HEK293T (cell line): ENCODE measurements around the gene CDX2.

Experiments used
- CTCF ChIA-PET: fragments of 350-600 bp; formaldehyde crosslinking; extraction: SDS; loops from one replicate; lab custom pipeline; 2021; ENCODE audit warnings: antibody characterized with exemption, inconsistent platforms; lab: Yijun Ruan, JAX
- POLR2A ChIA-PET: fragments of 350-600 bp; formaldehyde crosslinking; extraction: SDS; loops from one replicate; lab custom pipeline; 2020; ENCODE audit warnings: antibody characterized with exemption, inconsistent platforms; lab: Yijun Ruan, JAX
- DNase-seq: peaks from one replicate; pipeline ENCODE4 v3.0.0; 2012; ENCODE audit warnings: mixed read lengths; ENCODE audit errors: extremely low spot score
- ARNT ChIP-seq: fragments of 450-650 bp; IDR thresholded peaks from 2 replicates; pipeline ENCODE4 v1.6.1; 2017; ENCODE audit warnings: mild to moderate bottlenecking
- BHLHE40 ChIP-seq: fragments of 450-650 bp; IDR thresholded peaks from 2 replicates; pipeline ENCODE4 v1.6.1; 2016; ENCODE audit warnings: mild to moderate bottlenecking, moderate library complexity, borderline replicate concordance
- CTBP1 ChIP-seq: fragments of 450-650 bp; IDR thresholded peaks from 2 replicates; pipeline ENCODE4 v1.6.1; 2016; ENCODE audit warnings: borderline replicate concordance
- ELF4 ChIP-seq: fragments of 450-650 bp; IDR thresholded peaks from 2 replicates; pipeline ENCODE4 v1.6.1; 2017; ENCODE audit warnings: antibody characterized with exemption
- FOXA1 ChIP-seq: fragments of 450-650 bp; IDR thresholded peaks from 2 replicates; pipeline ENCODE4 v1.6.1; 2016; ENCODE audit warnings: mild to moderate bottlenecking
- FOXK2 ChIP-seq: fragments of 450-650 bp; IDR thresholded peaks from 2 replicates; pipeline ENCODE4 v1.6.1; 2016; ENCODE audit warnings: mild to moderate bottlenecking
- FOXM1 ChIP-seq: fragments of 450-650 bp; IDR thresholded peaks from 2 replicates; pipeline ENCODE4 v1.6.1; 2017; ENCODE audit warnings: mild to moderate bottlenecking, borderline replicate concordance
- HDGF ChIP-seq: fragments of 450-650 bp; IDR thresholded peaks from 2 replicates; pipeline ENCODE4 v1.6.1; 2017; ENCODE audit warnings: antibody characterized with exemption, borderline replicate concordance
- L3MBTL2 ChIP-seq: fragments of 450-650 bp; conservative IDR thresholded peaks from 2 replicates; pipeline ENCODE4 v1.6.1; 2016; ENCODE audit warnings: mild to moderate bottlenecking
- LEF1 ChIP-seq: fragments of 450-650 bp; IDR thresholded peaks from 2 replicates; pipeline ENCODE4 v1.6.1; 2017; ENCODE audit warnings: mild to moderate bottlenecking, borderline replicate concordance
- NFRKB ChIP-seq: fragments of 450-650 bp; IDR thresholded peaks from 2 replicates; pipeline ENCODE4 v1.6.1; 2016; ENCODE audit warnings: mild to moderate bottlenecking, moderate library complexity
- PKNOX1 ChIP-seq: fragments of 450-650 bp; IDR thresholded peaks from 2 replicates; pipeline ENCODE4 v1.6.1; 2016
- SP1 ChIP-seq: fragments of 450-650 bp; IDR thresholded peaks from 2 replicates; pipeline ENCODE4 v1.6.1; 2017
- SUZ12 ChIP-seq: fragments of 450-650 bp; IDR thresholded peaks from 2 replicates; pipeline ENCODE4 v1.6.1; 2016; ENCODE audit warnings: mild to moderate bottlenecking
- TARDBP ChIP-seq: fragments of 450-650 bp; IDR thresholded peaks from 2 replicates; pipeline ENCODE4 v1.6.1; 2016
- ZNF384 ChIP-seq: fragments of 450-650 bp; IDR thresholded peaks from 2 replicates; pipeline ENCODE4 v1.6.1; 2016

CDX2 gene

GRCh38 chr13:27982361-27982760, 13.2 kb upstream of the CDX2 start:
- DNase-seq, result no peak
- ChIA-PET CTCF (interaction anchor here (0.7 to 1.1 kb wide), 3 partner anchors 15 to 356 kb away, joined by 3 to 6 read pairs (median 3); no protein-coding TSS in a partner anchor), POLR2A (interaction anchor here (1.3 kb wide), 1 partner anchor 11 kb away, joined by 3 read pairs; no protein-coding TSS in a partner anchor)
- no peak for TF ChIP-seq LEF1
- TF ChIP-seq ARNT, result no peak
- no peak for TF ChIP-seq FOXA1
- no peak for TF ChIP-seq ZNF384
- no peak for TF ChIP-seq FOXM1

- POLR2A ChIA-PET, result interaction anchor here (1.3 kb wide), 1 partner anchor 10 kb away, joined by 3 read pairs; no protein-coding TSS in a partner anchor
- CTCF ChIA-PET, result no interaction called here
- no peak for TF ChIP-seq L3MBTL2
- TF ChIP-seq FOXA1, result no peak
- no peak for TF ChIP-seq HDGF
- TF ChIP-seq LEF1, result no peak
- TF ChIP-seq BHLHE40, result no peak
- TF ChIP-seq FOXM1, result no peak
- no peak for TF ChIP-seq SUZ12
- no peak for DNase-seq
Measured at GRCh38 chr13:27981006-27981708, 12.0 kb upstream of the CDX2 start.

GRCh38 chr13:27980280-27980998, 11.3 kb upstream of the CDX2 start:
- ChIA-PET POLR2A (no interaction called here), CTCF (no interaction called here)
- no peak for DNase-seq
- TF ChIP-seq FOXK2 (no peak), CTBP1 (no peak), L3MBTL2 (no peak), SUZ12 (no peak)

GRCh38 chr13:27979765-27980279, 10.7 kb upstream of the CDX2 start:
- POLR2A ChIA-PET, result no interaction called here

GRCh38 chr13:27979001-27979643, 10.0 kb upstream of the CDX2 start:
- no peak for TF ChIP-seq ELF4
- no peak for TF ChIP-seq ZNF384
- no peak for DNase-seq
- CTCF ChIA-PET, result interaction anchor here (1.1 kb wide), 1 partner anchor 604 kb away, joined by 3 read pairs; no protein-coding TSS in a partner anchor
- POLR2A ChIA-PET, result interaction anchor here (0.6 kb wide), 1 partner anchor 10 kb away, joined by 4 read pairs; the partner anchor contains the start of gene CDX2

More at GRCh38 chr13:27979765-27980279, 10.7 kb upstream of the CDX2 start:
- DNase-seq, result no peak
- CTCF ChIA-PET, result no interaction called here
- TF ChIP-seq PKNOX1, result peak; percentile 13; the same call in 1 of the 2 replicates
- TF ChIP-seq ELF4, result no peak

- DNase-seq, result peak; percentile 18
- TF ChIP-seq FOXM1 (no peak), SUZ12 (no peak), BHLHE40 (no peak), SP1 (no peak), PKNOX1 (no peak), HDGF (no peak), L3MBTL2 (no peak), NFRKB (no peak), ARNT (no peak), FOXA1 (no peak), ELF4 (no peak), CTBP1 (no peak), LEF1 (no peak), TARDBP (no peak), FOXK2 (no peak), ZNF384 (no peak)
- ChIA-PET POLR2A (interaction anchor here (0.6 to 1.4 kb wide), 2 partner anchors 10 kb away, joined by 4 to 5 read pairs; partner anchors contain the start of gene CDX2), CTCF (interaction anchor here (1.1 kb wide), 1 partner anchor 603 kb away, joined by 3 read pairs; no protein-coding TSS in a partner anchor)
Measured at GRCh38 chr13:27978301-27978968, 9.3 kb upstream of the CDX2 start.
